ENCODE data around the gene ZBED2. TPM values are rescaled to one million over a fixed set of nuclear protein-coding genes. Genes with fewer than 3 reads are reported as not detected.

ZBED2 gene
- total RNA-seq, 3 donors from 2014 or later = not detected

DNA sequence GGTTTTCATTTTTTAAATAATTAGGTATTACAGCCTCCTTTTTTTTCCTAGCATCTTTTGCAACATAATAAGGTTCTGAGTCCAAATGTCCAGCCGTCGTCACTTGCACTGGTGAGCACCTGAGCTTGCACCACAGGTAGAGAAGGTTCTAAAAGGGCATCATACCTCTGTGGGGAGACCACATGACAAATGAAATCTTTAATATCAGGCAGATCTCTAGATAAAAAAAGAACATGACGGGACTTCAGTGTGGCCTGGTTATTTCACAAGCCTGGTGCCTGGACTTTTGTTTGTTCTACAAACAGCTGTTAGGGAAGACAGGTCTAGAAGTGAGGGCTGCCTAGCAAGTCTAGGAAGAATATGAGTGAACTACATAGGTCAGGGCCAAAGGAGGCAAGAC lies 3.6 kb downstream of the ZBED2 start:
- DNase-seq (ENCODE audit: low spot score in 2 of 2) = no peak
- H3K27ac ChIP-seq = no peak overlapping the region
- no peaks in the 10 kb centered on the region for H3K9me3 ChIP-seq
- no peaks in the 10 kb centered on the region for H3K4me1 ChIP-seq
- TF ChIP-seq CTCF (IDR thresholded peaks at IDR 0.05) (no peak), POLR2A (IDR thresholded peaks at IDR 0.05) (no peak), POLR2AphosphoS5 (IDR thresholded peaks at IDR 0.05) (no peak)
- intact Hi-C loops (cut with DNase I; ENCODE audit: low total_unique reads) = no loop called here
- no peaks in the 10 kb centered on the region for H3K36me3 ChIP-seq
- no peak overlapping the region for H3K4me3 ChIP-seq
- no peaks in the 10 kb centered on the region for H3K27me3 ChIP-seq

DNA sequence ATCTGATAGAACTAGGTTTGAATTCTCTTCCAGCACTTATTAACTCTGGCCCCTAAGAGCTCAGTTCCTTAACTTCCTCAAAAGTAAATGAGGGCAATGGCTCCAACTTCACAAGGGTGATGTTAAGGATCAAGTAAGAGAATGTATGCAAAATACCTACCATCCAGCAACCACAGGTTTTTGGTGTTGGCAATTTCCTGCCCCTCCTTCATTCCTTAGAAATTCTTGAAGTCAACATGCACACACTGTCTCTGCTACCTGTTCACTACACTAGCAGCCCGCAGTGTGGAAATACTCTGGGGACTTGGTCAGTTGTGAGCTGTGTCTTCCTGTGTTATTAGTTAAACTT lies 5.0 kb downstream of the ZBED2 start:
- Histone ChIP-seq H3K27me3 (no peaks in the 10 kb centered on the region), H3K36me3 (no peaks in the 10 kb centered on the region), H3K4me1 (no peaks in the 10 kb centered on the region), H3K9me3 (no peaks in the 10 kb centered on the region), H3K4me3 (no peak overlapping the region), H3K27ac (no peak overlapping the region)
- no peak for DNase-seq (ENCODE audit: low spot score in 2 of 2)
- TF ChIP-seq POLR2A (IDR thresholded peaks at IDR 0.05) (no peak), POLR2AphosphoS5 (IDR thresholded peaks at IDR 0.05) (no peak), CTCF (IDR thresholded peaks at IDR 0.05) (no peak)
- intact Hi-C loops (cut with DNase I; ENCODE audit: low total_unique reads) = no loop called here

GRCh38 chr3:111589303-111590142 lies 5.6 kb downstream of the ZBED2 start:
- no peak for DNase-seq (ENCODE audit: low spot score in 2 of 2)
- Histone ChIP-seq H3K4me1 (no peaks in the 10 kb centered on the region), H3K27me3 (no peaks in the 10 kb centered on the region), H3K27ac (no peak overlapping the region), H3K4me3 (no peak overlapping the region), H3K9me3 (no peaks in the 10 kb centered on the region), H3K36me3 (no peaks in the 10 kb centered on the region)
- intact Hi-C loops (cut with DNase I; ENCODE audit: low total_unique reads) = no loop called here
- TF ChIP-seq POLR2A (IDR thresholded peaks at IDR 0.05) = no peak
- TF ChIP-seq CTCF (IDR thresholded peaks at IDR 0.05) = no peak
- no peak for TF ChIP-seq POLR2AphosphoS5 (IDR thresholded peaks at IDR 0.05)

DNA sequence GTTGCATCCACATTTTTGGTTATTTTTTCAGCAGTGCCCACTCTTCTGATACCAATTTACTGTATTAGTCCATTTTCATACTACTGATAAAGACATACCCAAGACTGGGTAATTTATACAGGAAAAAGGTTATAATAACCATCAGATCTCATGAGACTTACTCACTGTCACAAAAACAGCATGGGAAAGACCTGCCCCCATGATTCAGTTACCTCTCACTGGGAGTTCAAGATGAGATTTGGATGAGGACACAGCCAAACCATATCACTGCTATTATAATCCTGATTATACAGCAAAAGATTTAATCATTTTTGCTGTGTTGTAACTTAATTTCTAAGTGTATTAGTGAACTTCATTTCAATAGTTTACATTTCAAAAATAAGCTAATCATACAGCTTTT lies 6.6 kb downstream of the ZBED2 start:
- no peaks in the 10 kb centered on the region for H3K36me3 ChIP-seq
- H3K27ac ChIP-seq = no peak overlapping the region
- no peak overlapping the region for H3K4me3 ChIP-seq
- no peaks in the 10 kb centered on the region for H3K4me1 ChIP-seq
- TF ChIP-seq CTCF (IDR thresholded peaks at IDR 0.05) = no peak
- no peak for TF ChIP-seq POLR2A (IDR thresholded peaks at IDR 0.05)
- no peak for TF ChIP-seq POLR2AphosphoS5 (IDR thresholded peaks at IDR 0.05)
- DNase-seq (ENCODE audit: low spot score in 2 of 2) = no peak
- intact Hi-C loops (cut with DNase I; ENCODE audit: low total_unique reads) = no loop called here
- no peaks in the 10 kb centered on the region for H3K27me3 ChIP-seq
- H3K9me3 ChIP-seq = no peaks in the 10 kb centered on the region

GRCh38 chr3:111585217-111585616 lies 9.9 kb downstream of the ZBED2 start:
- intact Hi-C loops (cut with DNase I; ENCODE audit: low total_unique reads) = no loop called here
- H3K4me1 ChIP-seq = no peaks in the 10 kb centered on the region
- TF ChIP-seq POLR2AphosphoS5 (IDR thresholded peaks at IDR 0.05) = no peak
- TF ChIP-seq POLR2A (IDR thresholded peaks at IDR 0.05) = no peak
- TF ChIP-seq CTCF (IDR thresholded peaks at IDR 0.05) = no peak
- H3K9me3 ChIP-seq = no peaks in the 10 kb centered on the region
- H3K27ac ChIP-seq = no peak overlapping the region
- H3K27me3 ChIP-seq = no peaks in the 10 kb centered on the region
- no peaks in the 10 kb centered on the region for H3K36me3 ChIP-seq
- no peak overlapping the region for H3K4me3 ChIP-seq
- no peak for DNase-seq (ENCODE audit: low spot score in 2 of 2)

Data from breast epithelium (tissue), 4 donors.